ENCODE measurements around the gene STPG4.

The STPG4 gene

GRCh38 chr2:47086054-47086471, 69.0 kb downstream of the STPG4 start:
- DNase-seq = no peak

- no peak for DNase-seq
These were observed 71.0 kb downstream of the STPG4 start for GRCh38 chr2:47083886-47084687.

DNA sequence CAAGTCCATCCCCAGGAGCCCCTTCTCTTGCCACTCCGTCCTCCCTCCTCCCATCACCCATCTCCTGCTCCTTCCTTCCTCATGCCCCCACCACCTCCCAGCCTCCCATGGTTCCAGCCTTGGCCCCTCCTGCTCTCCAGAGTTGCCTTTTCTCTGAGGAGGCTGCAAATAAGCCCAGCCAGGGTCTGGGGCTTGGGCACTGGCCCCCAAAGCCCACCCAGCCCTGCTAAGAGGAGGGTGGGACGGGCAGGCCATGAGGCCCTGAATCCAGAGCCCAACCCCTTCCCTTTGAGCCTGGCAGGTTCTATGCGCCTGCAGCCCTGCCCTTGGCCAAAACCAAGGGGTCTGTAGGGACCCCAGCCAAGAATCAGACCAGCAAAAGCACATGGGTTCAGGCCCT, 71.6 kb downstream of the STPG4 start:
- DNase-seq = no peak

GRCh38 chr2:47083005-47083404, 72.1 kb downstream of the STPG4 start:
- DNase-seq = no peak

GRCh38 chr2:47080888-47081301, 74.2 kb downstream of the STPG4 start:
- DNase-seq = no peak

GRCh38 chr2:47079515-47080412, 75.3 kb downstream of the STPG4 start:
- no peak for DNase-seq

- no peak for DNase-seq
These were observed 76.3 kb downstream of the STPG4 start for GRCh38 chr2:47078541-47079482.

- DNase-seq = no peak
These were observed 77.5 kb downstream of the STPG4 start for GRCh38 chr2:47077442-47078117.

DNA sequence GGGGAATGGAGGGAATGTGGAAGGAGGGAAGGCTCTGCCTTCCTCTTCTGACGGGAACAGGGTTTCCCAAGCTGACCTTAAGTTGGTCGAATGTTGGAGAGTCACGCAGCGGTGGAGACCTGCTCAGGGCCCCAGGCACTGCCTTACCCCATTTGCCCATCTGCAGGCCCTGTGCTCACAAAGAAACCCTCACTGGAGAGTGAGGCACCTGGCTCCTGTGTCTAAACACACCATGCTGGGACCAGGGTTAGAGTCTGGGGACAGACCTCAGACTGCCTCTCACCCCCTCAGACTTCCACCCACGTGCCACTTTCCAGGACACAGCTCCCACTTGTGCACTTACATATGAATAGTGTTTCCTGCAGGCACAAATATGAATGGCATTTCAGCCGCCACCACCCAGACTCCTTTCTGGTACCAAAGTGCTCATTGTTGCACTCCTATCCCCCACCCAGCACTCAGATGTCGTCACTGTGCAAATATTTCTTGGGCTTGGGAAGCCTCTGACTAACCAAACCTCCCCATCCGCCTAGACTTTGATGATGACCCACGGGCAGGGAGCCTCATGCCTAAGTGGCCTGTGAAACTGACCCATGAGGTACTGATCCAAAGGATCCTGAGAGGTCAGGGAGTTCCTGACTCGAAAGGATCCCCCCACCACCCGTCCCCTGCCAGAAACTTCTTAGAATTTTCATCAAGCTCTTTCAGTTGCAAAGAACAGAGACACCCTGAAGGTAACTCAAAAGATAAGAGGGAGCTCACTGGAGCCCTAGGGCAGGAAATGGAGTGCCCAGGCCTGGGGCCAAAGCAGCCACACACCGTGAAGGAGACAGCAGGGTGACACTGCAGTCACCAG, 78.3 kb downstream of the STPG4 start:
- DNase-seq = no peak

DNA sequence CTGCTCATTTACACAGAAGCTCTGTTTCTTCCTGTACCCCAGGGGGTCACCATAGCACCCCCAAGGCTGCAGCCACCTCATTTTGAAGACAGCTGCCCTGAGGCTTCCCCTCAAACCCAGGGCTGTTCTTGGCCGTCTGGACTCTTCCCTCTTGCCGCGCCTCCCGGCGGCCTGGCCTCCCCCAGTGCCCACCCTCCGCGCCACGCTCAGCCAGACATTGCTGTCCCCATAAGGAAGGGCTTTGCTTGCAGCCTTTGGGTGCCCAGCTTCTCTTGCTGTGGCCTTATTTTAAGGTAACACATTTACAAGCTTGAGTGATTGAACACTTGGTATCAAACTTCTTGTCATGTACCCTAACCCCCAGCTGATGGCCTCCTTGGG, 79.0 kb downstream of the STPG4 start:
- DNase-seq = no peak

DNA sequence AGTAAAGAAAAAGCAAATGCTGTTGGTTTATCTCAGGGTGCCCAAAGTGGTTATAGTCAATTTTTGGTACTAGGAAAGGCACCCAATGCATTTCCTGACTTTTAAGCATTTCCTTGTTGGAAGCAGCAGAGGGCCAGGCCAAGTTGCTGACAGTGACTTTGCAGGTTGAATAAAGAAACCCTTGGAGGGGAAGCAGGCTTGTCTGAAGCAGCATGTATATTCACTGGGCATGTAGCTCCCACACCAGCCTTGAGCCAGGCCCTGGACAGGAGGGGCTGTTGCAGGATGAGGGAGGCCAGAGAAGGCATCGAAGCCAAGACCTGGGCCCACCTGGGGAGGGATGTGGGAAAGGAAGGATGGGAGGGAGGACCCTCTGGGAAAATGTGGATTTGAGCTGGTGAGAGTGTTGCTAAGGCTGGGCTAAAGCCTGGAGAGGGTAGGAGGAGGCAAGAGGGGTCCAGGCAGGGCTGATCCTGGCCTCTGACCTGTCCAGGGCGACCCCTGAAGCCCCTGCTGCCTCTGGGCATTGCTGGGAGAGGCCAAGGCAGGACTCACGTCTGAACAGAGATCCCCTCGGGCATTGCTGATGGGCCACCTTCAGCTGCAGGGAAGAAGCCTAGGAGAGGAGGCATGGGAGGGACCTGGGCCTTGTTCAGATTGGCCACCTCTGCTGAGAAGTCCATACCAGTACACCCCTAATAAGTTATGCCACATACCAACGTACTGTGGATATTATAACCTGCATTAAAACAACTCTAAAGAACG, 79.6 kb downstream of the STPG4 start:
- no peak for DNase-seq

GRCh38 chr2:47074691-47075090, 80.4 kb downstream of the STPG4 start:
- no peak for DNase-seq

DNA sequence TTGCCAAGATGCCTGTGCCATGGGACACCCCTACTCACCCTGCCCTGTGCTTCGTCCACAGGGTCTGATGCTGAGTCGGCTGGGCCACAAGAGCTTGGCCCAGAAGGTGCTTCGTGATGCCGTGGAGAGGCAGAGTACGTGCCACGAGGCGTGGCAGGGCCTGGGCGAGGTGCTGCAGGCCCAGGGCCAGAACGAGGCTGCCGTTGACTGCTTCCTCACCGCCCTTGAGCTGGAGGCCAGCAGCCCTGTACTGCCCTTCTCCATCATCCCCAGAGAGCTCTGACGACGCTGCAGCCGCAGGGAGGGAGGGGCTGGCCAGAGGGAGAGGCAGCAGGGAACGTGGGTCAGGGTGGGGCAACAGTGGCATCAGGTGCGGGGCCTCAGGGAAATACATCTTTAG, 81.5 kb downstream of the STPG4 start:
- DNase-seq = no peak

DNA sequence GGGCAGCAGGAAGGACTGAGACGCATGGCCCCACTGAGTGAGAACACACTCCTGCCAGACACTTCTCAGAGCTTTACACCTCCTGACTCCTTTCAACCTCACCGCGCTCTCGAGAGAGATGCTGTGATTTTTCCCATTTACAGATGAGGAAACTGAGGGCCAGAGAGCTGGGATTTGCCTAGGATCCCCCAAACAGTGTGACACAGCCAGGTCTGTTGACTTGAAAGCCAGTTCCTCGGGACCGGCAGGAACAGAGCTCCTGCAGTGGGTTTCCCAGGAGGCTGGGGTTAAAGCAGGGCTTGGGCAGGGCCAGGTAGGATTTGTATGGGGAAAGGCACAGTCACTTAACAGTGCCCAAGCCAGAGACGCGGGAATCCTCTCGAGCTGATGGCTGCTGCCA, 81.9 kb downstream of the STPG4 start:
- DNase-seq = no peak

- no peak for DNase-seq
These were observed 82.3 kb downstream of the STPG4 start for GRCh38 chr2:47072728-47073191.

DNA sequence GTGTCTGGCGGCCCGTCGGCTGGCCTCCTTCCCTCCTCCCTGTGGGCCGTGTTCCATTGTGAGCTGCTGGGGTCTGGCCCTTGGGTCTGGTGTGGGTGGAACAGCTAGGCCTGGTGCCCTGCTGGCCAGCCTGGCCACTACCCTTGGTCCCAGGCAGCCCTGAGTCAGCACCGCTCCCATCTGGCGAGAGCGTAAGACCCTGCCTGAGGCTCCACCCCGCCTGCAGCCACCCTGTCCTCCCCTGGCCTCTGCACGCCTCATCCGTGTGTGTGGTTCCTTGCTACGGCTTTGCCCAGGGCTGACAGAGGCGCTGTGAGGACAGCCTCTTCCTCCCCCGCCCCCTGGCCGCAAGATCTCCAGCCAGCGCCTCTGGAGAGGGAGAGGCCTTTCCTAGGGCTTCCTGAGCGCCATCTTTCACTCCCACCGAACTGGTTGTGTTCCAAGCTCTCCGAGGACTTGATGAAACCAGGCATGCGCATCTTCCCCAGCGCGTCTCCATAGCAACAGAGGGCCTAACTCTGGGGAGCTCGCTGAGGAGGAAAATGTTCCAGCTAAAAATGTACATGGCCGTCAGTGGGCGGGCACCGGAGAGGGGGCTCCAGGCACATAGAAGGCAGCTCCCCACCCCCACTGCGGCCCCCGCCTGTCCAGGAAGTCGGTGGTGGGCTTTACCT, 83.0 kb downstream of the STPG4 start:
- peak; percentile 55 for DNase-seq

GRCh38 chr2:47070920-47071824, 83.9 kb downstream of the STPG4 start:
- DNase-seq = no peak

GRCh38 chr2:47070155-47070919, 84.8 kb downstream of the STPG4 start:
- DNase-seq = no peak

Data from NCI-H82 (cell line).